ENCODE results near the gene KCTD16. TPM values are rescaled to one million over a fixed set of nuclear protein-coding genes. Genes with fewer than 3 reads are reported as not detected.

KCTD16 gene
- total and polyA plus RNA-seq, 2 experiments from 2014 or later: 0.02 to 0.76 TPM

- no peak overlapping the region for H3K27ac Mint-ChIP-seq
- 0 out of 3 replicates have a peak, but pooled peaks cover under 1% of the 10 kb centered on the region for H3K36me3 Mint-ChIP-seq (ENCODE audit: low read depth)
- H3K36me3 ChIP-seq (ENCODE audit: insufficient read depth): no peaks in the 10 kb centered on the region
- H3F3A ChIP-seq (replicated peaks; ENCODE audit: low read depth): no peaks in the 10 kb centered on the region
- H3K4me2 ChIP-seq: peak overlapping the region; percentile 5
- peak; percentile 80 for DNase-seq (ENCODE audit: low spot score)
- no peak overlapping the region for H3K4me3 Mint-ChIP-seq
- no peaks in the 10 kb centered on the region for H3K79me2 ChIP-seq (replicated peaks; ENCODE audit: insufficient read depth)
- ATAC-seq: peak; percentile 94
- H4K20me1 ChIP-seq (replicated peaks; ENCODE audit: insufficient read depth): no peaks in the 10 kb centered on the region
- H3K9me3 Mint-ChIP-seq: peaks cover 1% of the 10 kb centered on the region; the same call in 2 of the 3 replicates
- TF ChIP-seq NANOG (IDR thresholded peaks at IDR 0.05; ENCODE audit: borderline replicate concordance) (peak; percentile 43; the same call in 1 of the 2 replicates), JUNB (IDR thresholded peaks at IDR 0.05; ENCODE audit: unreplicated experiment) (no peak), POLR2AphosphoS5 (IDR thresholded peaks at IDR 0.05; ENCODE audit: low read depth) (0 out of 2 replicates have a peak, but pooled peaks have one; percentile 21)
- peak overlapping the region; percentile 2; the same call in 1 of the 2 replicates for H3K4me3 ChIP-seq
- H3K9me2 ChIP-seq (ENCODE audit: insufficient read depth): no peaks in the 10 kb centered on the region
- no peak overlapping the region for H3K27ac ChIP-seq (ENCODE audit: low read depth)
- peaks cover 5% of the 10 kb centered on the region for H3K27me3 Mint-ChIP-seq (ENCODE audit: insufficient read depth, low read depth, poor library complexity)
- H3K27me3 ChIP-seq (ENCODE audit: insufficient read depth): peaks cover 34% of the 10 kb centered on the region
- H3K4me1 ChIP-seq (ENCODE audit: insufficient read depth): peaks cover 15% of the 10 kb centered on the region
- H3K4me1 Mint-ChIP-seq: peaks cover 25% of the 10 kb centered on the region
- H2AFZ ChIP-seq: no peak overlapping the region
Observed at GRCh38 chr5:144504929-144505577, 334.4 kb downstream of the KCTD16 start.

GRCh38 chr5:144510845-144511579 lies 340.3 kb downstream of the KCTD16 start:
- H3K4me1 ChIP-seq (ENCODE audit: insufficient read depth): no peaks in the 10 kb centered on the region
- no peaks in the 10 kb centered on the region for H3K36me3 Mint-ChIP-seq (ENCODE audit: low read depth)
- H3K4me3 ChIP-seq: no peak overlapping the region
- H3K4me2 ChIP-seq: no peak overlapping the region
- H3F3A ChIP-seq (replicated peaks; ENCODE audit: low read depth): no peaks in the 10 kb centered on the region
- ATAC-seq (no peak), DNase-seq (ENCODE audit: low spot score) (no peak)
- peaks cover 14% of the 10 kb centered on the region for H3K27me3 ChIP-seq (ENCODE audit: insufficient read depth)
- no peak overlapping the region for H3K27ac ChIP-seq (ENCODE audit: low read depth)
- no peaks in the 10 kb centered on the region for H3K79me2 ChIP-seq (replicated peaks; ENCODE audit: insufficient read depth)
- no peaks in the 10 kb centered on the region for H3K27me3 Mint-ChIP-seq (ENCODE audit: insufficient read depth, low read depth, poor library complexity)
- no peaks in the 10 kb centered on the region for H3K9me2 ChIP-seq (ENCODE audit: insufficient read depth)
- H3K9me3 Mint-ChIP-seq: no peaks in the 10 kb centered on the region
- H3K4me1 Mint-ChIP-seq: peaks cover 1% of the 10 kb centered on the region; the same call in 2 of the 3 replicates
- no peak overlapping the region for H3K4me3 Mint-ChIP-seq
- no peak for TF ChIP-seq ZNF462 (CRISPR knock-in tag; IDR thresholded peaks at IDR 0.05)
- TF ChIP-seq EZH2 (IDR thresholded peaks at IDR 0.05; ENCODE audit: low read depth, unreplicated experiment): no peak
- no peak for TF ChIP-seq JUNB (IDR thresholded peaks at IDR 0.05; ENCODE audit: unreplicated experiment)
- H3K36me3 ChIP-seq (ENCODE audit: insufficient read depth): no peaks in the 10 kb centered on the region
- H3K27ac Mint-ChIP-seq: no peak overlapping the region
- H4K20me1 ChIP-seq (replicated peaks; ENCODE audit: insufficient read depth): no peaks in the 10 kb centered on the region
- no peak overlapping the region for H2AFZ ChIP-seq
